ENCODE results near the gene NEDD4L. TPM values are rescaled to one million over a fixed set of nuclear protein-coding genes. Genes with fewer than 3 reads are reported as not detected.

Gene NEDD4L
- total RNA-seq, 1 donor from 2014 or later = 93.9 TPM

GRCh38 chr18:58005011-58005410 lies 39.0 kb upstream of the NEDD4L start:
- Histone ChIP-seq H3K9me3 (ENCODE audit: insufficient read depth, low read depth, low read length) (no peaks in the 10 kb centered on the region), H3K27ac (ENCODE audit: low read depth, low read length) (peak overlapping the region; percentile 79), H3K27me3 (ENCODE audit: insufficient read depth, low read length) (no peaks in the 10 kb centered on the region), H3K79me2 (ENCODE audit: insufficient read depth, low read length) (no peaks in the 10 kb centered on the region), H3K4me1 (ENCODE audit: insufficient read depth, low read length) (peaks cover 26% of the 10 kb centered on the region), H3K36me3 (ENCODE audit: insufficient read depth, low read length) (no peaks in the 10 kb centered on the region), H4K20me1 (ENCODE audit: insufficient read depth, low read length) (no peaks in the 10 kb centered on the region), H3K9ac (ENCODE audit: low read length) (peak overlapping the region; percentile 60), H3K4me2 (ENCODE audit: low read length) (peak overlapping the region; percentile 65), H3K4me3 (ENCODE audit: insufficient read depth, low read depth, low read length) (peak overlapping the region; percentile 12), H2AFZ (ENCODE audit: low read depth, low read length) (no peak overlapping the region)
- DNase-seq (ENCODE audit: low read depth) (peak; percentile 54), FAIRE-seq (no peak)
- peak overlapping the region; percentile 90 for H3K27ac Mint-ChIP-seq (ENCODE audit: unreplicated experiment)
- H3K36me3 Mint-ChIP-seq (ENCODE audit: low read depth, unreplicated experiment) = no peaks in the 10 kb centered on the region
- H3K9me3 Mint-ChIP-seq (ENCODE audit: unreplicated experiment) = no peaks in the 10 kb centered on the region
- H3K4me3 Mint-ChIP-seq (ENCODE audit: unreplicated experiment) = no peak overlapping the region
- no peaks in the 10 kb centered on the region for H3K27me3 Mint-ChIP-seq (ENCODE audit: low read depth, unreplicated experiment)
- TF ChIP-seq CTCF (IDR thresholded peaks at IDR 0.05; ENCODE audit: insufficient read depth, low read depth, low read length) (no peak), EZH2 (IDR thresholded peaks at IDR 0.05; ENCODE audit: insufficient read depth, low read length) (no peak)
- H3K4me1 Mint-ChIP-seq (ENCODE audit: low read depth, unreplicated experiment) = peaks cover 18% of the 10 kb centered on the region

- Histone ChIP-seq H3K4me1 (ENCODE audit: insufficient read depth, low read length) (peaks cover 26% of the 10 kb centered on the region), H3K4me2 (ENCODE audit: low read length) (no peak overlapping the region), H4K20me1 (ENCODE audit: insufficient read depth, low read length) (no peaks in the 10 kb centered on the region), H3K9ac (ENCODE audit: low read length) (no peak overlapping the region), H3K4me3 (ENCODE audit: insufficient read depth, low read depth, low read length) (no peak overlapping the region), H3K9me3 (ENCODE audit: insufficient read depth, low read depth, low read length) (no peaks in the 10 kb centered on the region), H3K27me3 (ENCODE audit: insufficient read depth, low read length) (no peaks in the 10 kb centered on the region), H2AFZ (ENCODE audit: low read depth, low read length) (no peak overlapping the region), H3K27ac (ENCODE audit: low read depth, low read length) (peak overlapping the region; percentile 65), H3K79me2 (ENCODE audit: insufficient read depth, low read length) (no peaks in the 10 kb centered on the region), H3K36me3 (ENCODE audit: insufficient read depth, low read length) (no peaks in the 10 kb centered on the region)
- peak; percentile 50 for FAIRE-seq
- H3K36me3 Mint-ChIP-seq (ENCODE audit: low read depth, unreplicated experiment) = no peaks in the 10 kb centered on the region
- peaks cover 18% of the 10 kb centered on the region for H3K4me1 Mint-ChIP-seq (ENCODE audit: low read depth, unreplicated experiment)
- H3K4me3 Mint-ChIP-seq (ENCODE audit: unreplicated experiment) = no peak overlapping the region
- no peaks in the 10 kb centered on the region for H3K27me3 Mint-ChIP-seq (ENCODE audit: low read depth, unreplicated experiment)
- H3K9me3 Mint-ChIP-seq (ENCODE audit: unreplicated experiment) = no peaks in the 10 kb centered on the region
- DNase-seq (ENCODE audit: low read depth) = peak; percentile 71
- TF ChIP-seq EZH2 (IDR thresholded peaks at IDR 0.05; ENCODE audit: insufficient read depth, low read length) (no peak), CTCF (IDR thresholded peaks at IDR 0.05; ENCODE audit: insufficient read depth, low read depth, low read length) (no peak)
- no peak overlapping the region for H3K27ac Mint-ChIP-seq (ENCODE audit: unreplicated experiment)
Measured at GRCh38 chr18:58005885-58006523, 38.0 kb upstream of the NEDD4L start.

- TF ChIP-seq EZH2 (IDR thresholded peaks at IDR 0.05; ENCODE audit: insufficient read depth, low read length) (no peak), CTCF (IDR thresholded peaks at IDR 0.05; ENCODE audit: insufficient read depth, low read depth, low read length) (no peak)
- Mint-ChIP-seq H3K4me3 (ENCODE audit: unreplicated experiment) (no peak overlapping the region), H3K27me3 (ENCODE audit: low read depth, unreplicated experiment) (no peaks in the 10 kb centered on the region), H3K9me3 (ENCODE audit: unreplicated experiment) (no peaks in the 10 kb centered on the region), H3K36me3 (ENCODE audit: low read depth, unreplicated experiment) (no peaks in the 10 kb centered on the region), H3K4me1 (ENCODE audit: low read depth, unreplicated experiment) (peaks cover 15% of the 10 kb centered on the region), H3K27ac (ENCODE audit: unreplicated experiment) (no peak overlapping the region)
- H3K27ac ChIP-seq (ENCODE audit: low read depth, low read length) = no peak overlapping the region
- H3K36me3 ChIP-seq (ENCODE audit: insufficient read depth, low read length) = no peaks in the 10 kb centered on the region
- FAIRE-seq (peak; percentile 9), DNase-seq (ENCODE audit: low read depth) (no peak)
- H2AFZ ChIP-seq (ENCODE audit: low read depth, low read length) = no peak overlapping the region
- no peaks in the 10 kb centered on the region for H3K9me3 ChIP-seq (ENCODE audit: insufficient read depth, low read depth, low read length)
- no peaks in the 10 kb centered on the region for H3K79me2 ChIP-seq (ENCODE audit: insufficient read depth, low read length)
- H3K27me3 ChIP-seq (ENCODE audit: insufficient read depth, low read length) = no peaks in the 10 kb centered on the region
- no peak overlapping the region for H3K4me3 ChIP-seq (ENCODE audit: insufficient read depth, low read depth, low read length)
- peaks cover 28% of the 10 kb centered on the region for H3K4me1 ChIP-seq (ENCODE audit: insufficient read depth, low read length)
- H4K20me1 ChIP-seq (ENCODE audit: insufficient read depth, low read length) = no peaks in the 10 kb centered on the region
- no peak overlapping the region for H3K4me2 ChIP-seq (ENCODE audit: low read length)
- no peak overlapping the region for H3K9ac ChIP-seq (ENCODE audit: low read length)
Measured at GRCh38 chr18:58009166-58009565, 34.9 kb upstream of the NEDD4L start.
